ENCODE measurements around the gene KATNBL1.

DNA sequence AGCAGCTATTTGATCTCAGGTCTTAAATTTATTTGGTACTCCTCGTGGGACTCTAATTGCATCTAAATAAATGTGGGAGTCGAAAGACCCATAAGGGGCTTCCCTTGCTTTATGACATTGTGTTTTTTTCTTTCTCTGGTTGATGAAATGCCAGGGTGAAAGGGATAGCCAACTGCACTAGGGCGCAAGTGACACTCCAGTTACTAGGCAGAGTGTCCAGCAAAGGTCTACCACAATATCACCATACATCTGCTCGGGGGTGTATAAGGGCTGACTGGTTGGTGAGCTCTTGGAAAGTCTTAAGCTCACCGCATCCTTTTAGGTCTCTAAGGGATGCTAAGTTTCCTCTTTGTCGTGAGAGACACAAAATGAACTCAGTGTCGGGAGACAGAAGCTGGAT, 54.0 kb downstream of the KATNBL1 start:
- TF ChIP-seq POLR2AphosphoS5 (IDR thresholded peaks at IDR 0.05; ENCODE audit: borderline replicate concordance, low read depth, low read length) (no peak), EZH2 (IDR thresholded peaks at IDR 0.05) (no peak)

Measured in SK-N-MC (cell line).